Putamen (tissue), 1 donor: ENCODE results near the gene LPIN2.

ENCODE experiments used
- DNase-seq: peaks from one replicate; pipeline ENCODE4 v3.0.0-alpha.2; 2016; ENCODE audit warnings: low spot score

LPIN2 gene

GRCh38 chr18:2981212-2981728 lies 31.7 kb downstream of the LPIN2 start:
- no peak for DNase-seq

GRCh38 chr18:2979871-2980790 lies 32.8 kb downstream of the LPIN2 start:
- no peak for DNase-seq

- DNase-seq = no peak
These were observed 33.8 kb downstream of the LPIN2 start for GRCh38 chr18:2979129-2979528.

GRCh38 chr18:2978661-2979106 lies 34.3 kb downstream of the LPIN2 start:
- no peak for DNase-seq

GRCh38 chr18:2978208-2978607 lies 34.7 kb downstream of the LPIN2 start:
- DNase-seq = no peak

- no peak for DNase-seq
These were observed 36.5 kb downstream of the LPIN2 start for GRCh38 chr18:2976218-2977132.

GRCh38 chr18:2974731-2975130 lies 38.2 kb downstream of the LPIN2 start:
- DNase-seq = no peak

GRCh38 chr18:2971741-2972552 lies 41.0 kb downstream of the LPIN2 start:
- DNase-seq = peak; percentile 49

- DNase-seq = no peak
These were observed 41.9 kb downstream of the LPIN2 start for GRCh38 chr18:2970772-2971659.

- DNase-seq = no peak
These were observed 42.6 kb downstream of the LPIN2 start for GRCh38 chr18:2970344-2970743.

- DNase-seq = no peak
These were observed 43.2 kb downstream of the LPIN2 start for GRCh38 chr18:2969695-2970094.

- DNase-seq = no peak
These were observed 44.3 kb downstream of the LPIN2 start for GRCh38 chr18:2968606-2969005.

- DNase-seq = no peak
These were observed 45.1 kb downstream of the LPIN2 start for GRCh38 chr18:2967820-2968219.

- no peak for DNase-seq
These were observed 45.6 kb downstream of the LPIN2 start for GRCh38 chr18:2967357-2967756.

- no peak for DNase-seq
These were observed 46.4 kb downstream of the LPIN2 start for GRCh38 chr18:2966560-2966959.

GRCh38 chr18:2965797-2966196 lies 47.1 kb downstream of the LPIN2 start:
- no peak for DNase-seq

GRCh38 chr18:2964361-2965010 lies 48.5 kb downstream of the LPIN2 start:
- no peak for DNase-seq
